ENCODE measurements around the gene BCAS3. TPM values are rescaled to one million over a fixed set of nuclear protein-coding genes. Genes with fewer than 3 reads are reported as not detected.

BCAS3 gene
- polyA plus RNA-seq, 3 donors from 2014 or later, result 26.3 to 53.8 (median 50.1) TPM

DNA sequence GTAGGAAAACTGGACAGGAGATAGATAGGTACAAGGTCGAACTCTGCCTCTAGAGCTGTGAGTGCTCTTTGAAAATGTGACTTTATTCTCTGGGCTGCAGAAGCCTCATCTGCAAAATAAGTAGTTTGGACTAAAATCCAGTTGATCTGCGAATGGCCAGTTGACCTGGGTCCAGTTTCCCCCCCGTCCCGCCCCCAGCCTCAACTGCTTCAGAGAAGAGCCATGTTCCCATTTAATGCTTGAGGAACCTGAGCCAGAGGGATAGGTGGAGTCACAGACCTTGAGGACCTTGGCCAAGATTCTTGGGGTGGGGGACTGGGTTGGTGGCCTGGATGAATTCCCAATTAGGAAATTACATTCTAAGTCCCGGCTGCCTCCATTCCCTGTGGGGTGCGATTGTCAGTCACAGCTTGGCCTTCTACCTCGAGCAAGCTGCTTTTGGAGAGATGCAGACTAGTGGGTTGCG lies 736.0 kb downstream of the BCAS3 start:
- H3K27me3 Mint-ChIP-seq (ENCODE audit: low read depth in 3 of 3), result peaks cover 10 to 15% (median 10%) of the 10 kb centered on the region in 3 donors
- no peak overlapping the region for H3K27ac Mint-ChIP-seq
- DNase-seq, result no peak
- H3K36me3 Mint-ChIP-seq, result no peaks in the 10 kb centered on the region
- H3K4me1 Mint-ChIP-seq, result peaks cover 17 to 20% of the 10 kb centered on the region in 2 donors
- peak overlapping the region; percentile 50 to 80 (median 75) for H3K4me3 Mint-ChIP-seq
- H3K9me3 Mint-ChIP-seq, result peaks cover 0 to 3% (median 0%) of the 10 kb centered on the region in 6 donors

DNA sequence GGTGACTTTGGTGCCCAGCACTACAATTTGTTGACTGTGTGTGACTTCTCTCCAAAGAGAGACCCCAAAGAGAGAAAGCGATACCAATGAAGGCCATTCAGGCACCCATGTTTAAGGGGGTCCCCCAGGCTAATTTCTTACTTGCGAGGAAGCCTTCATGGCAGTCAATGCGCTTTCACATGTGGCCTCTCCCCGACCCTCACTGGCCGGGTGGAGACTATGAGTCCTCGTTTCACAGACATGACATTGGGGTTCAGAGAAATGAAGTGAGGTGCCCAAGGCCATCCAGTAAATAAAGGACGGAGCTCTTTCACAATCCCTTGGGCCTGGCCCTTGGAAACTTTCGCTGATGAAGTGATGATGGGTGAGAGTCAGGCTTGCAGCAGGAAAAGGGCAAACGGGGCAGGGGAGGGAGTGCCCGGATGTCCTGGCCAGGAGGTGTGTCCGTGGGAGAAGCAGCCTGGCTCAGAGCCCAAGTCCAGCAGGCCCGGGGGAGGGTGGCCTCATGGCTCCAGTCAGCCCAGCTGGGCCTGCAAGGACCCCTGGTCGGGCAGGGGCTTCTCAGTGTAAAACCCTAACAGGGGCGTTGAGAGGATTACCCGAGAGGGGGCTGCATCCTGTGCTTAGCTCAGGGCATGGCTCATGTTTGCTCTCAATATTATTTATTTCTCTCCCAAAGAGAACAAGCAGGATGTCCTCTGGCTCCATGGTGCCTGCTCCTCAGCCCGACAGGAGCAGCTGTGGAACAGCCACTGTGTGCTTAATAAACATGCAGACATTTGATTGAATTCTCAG lies 736.7 kb downstream of the BCAS3 start:
- Mint-ChIP-seq H3K4me3 (no peak overlapping the region), H3K9me3 (peaks cover 0 to 3% (median 0%) of the 10 kb centered on the region in 6 donors), H3K4me1 (peaks cover 12 to 18% of the 10 kb centered on the region in 2 donors), H3K36me3 (no peaks in the 10 kb centered on the region), H3K27me3 (ENCODE audit: low read depth in 3 of 3) (peaks cover 8 to 15% (median 11%) of the 10 kb centered on the region in 3 donors), H3K27ac (no peak overlapping the region)
- DNase-seq, result no peak

DNA sequence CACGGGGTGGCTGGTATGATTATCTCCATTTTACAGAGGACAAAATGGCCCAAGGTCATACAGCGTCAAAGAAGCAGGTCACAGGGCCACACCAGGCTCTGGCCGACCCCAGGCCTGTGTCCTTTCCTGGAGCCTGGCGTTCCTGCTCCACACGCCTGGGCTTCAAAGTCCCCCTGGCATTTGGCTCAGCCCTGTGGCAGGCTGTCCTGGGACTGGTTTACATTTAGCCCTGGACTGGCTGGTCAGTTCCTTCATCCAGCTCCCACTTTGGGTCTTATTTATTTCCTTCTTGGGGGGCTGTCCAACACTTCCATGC lies 737.2 kb downstream of the BCAS3 start:
- Mint-ChIP-seq H3K9me3 (peaks cover 0 to 3% (median 0%) of the 10 kb centered on the region in 6 donors), H3K27me3 (ENCODE audit: low read depth in 3 of 3) (peaks cover 7 to 13% (median 9%) of the 10 kb centered on the region in 3 donors), H3K27ac (no peak overlapping the region), H3K36me3 (no peaks in the 10 kb centered on the region), H3K4me3 (no peak overlapping the region), H3K4me1 (peaks cover 9 to 16% of the 10 kb centered on the region in 2 donors)
- no peak for DNase-seq

DNA sequence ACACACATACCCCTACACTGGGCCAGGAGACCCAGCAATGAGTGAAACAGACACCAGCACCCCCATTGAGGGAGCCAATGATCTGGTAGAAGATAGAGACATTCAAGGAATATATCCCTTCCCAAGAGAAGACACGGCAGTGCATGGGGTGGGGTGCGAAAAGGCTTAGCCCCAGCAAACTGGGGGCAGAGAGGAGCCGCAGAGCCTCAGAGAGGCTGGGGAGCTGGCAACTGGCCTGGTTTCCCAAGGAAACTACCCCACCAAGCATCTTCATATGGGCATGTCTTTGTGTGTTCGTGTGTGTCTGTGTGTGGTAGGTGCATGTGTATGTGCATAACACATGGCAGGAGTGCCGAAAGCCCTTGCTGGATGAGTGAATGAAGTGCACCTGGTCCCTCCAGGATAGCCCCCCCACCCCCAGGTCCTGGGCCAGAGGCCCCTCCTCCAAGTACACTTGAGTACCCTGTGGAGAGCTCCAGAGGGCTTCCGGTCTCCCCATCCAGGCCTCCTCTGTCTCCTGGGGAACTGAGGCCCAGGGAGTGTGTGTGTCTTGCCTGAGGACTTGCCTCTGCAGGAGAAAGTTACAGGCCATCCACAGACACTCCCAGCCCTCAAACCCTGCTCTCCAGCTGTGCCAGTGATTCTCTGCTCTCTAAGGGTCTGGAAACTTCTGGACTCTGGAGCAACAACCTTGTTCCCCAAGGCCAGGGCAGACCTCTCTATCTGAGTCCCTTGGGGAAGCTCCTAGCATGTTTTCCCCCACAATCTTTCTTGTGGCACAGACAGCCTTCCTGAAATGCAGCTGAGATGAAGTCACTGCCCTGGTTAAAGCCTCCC lies 737.9 kb downstream of the BCAS3 start:
- Mint-ChIP-seq H3K36me3 (no peaks in the 10 kb centered on the region), H3K27ac (no peak overlapping the region), H3K27me3 (ENCODE audit: low read depth in 3 of 3) (peaks cover 5 to 7% (median 6%) of the 10 kb centered on the region in 3 donors), H3K4me3 (peak overlapping the region in 1 of 5 donors; percentile 29), H3K4me1 (peaks cover 2 to 11% of the 10 kb centered on the region in 2 donors), H3K9me3 (no peaks in the 10 kb centered on the region)
- DNase-seq, result no peak

DNA sequence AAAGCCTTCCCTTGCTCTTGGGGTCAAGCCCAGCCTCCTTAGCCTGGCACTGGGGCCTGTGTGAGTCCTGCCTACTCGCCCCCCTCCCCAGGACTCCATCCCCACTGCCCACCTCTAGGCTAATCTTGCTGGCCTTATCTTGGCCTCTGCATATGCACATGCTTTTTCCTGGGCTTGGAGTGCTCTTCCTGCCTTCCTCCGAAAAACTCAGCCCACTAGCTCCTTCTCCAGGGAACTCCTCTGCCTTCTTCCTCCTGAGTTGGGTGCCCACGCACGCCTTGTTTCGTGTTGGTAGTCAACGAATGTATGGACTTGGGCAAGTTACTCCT lies 738.5 kb downstream of the BCAS3 start:
- Mint-ChIP-seq H3K27me3 (ENCODE audit: low read depth in 3 of 3) (peaks cover 5 to 7% (median 6%) of the 10 kb centered on the region in 3 donors), H3K36me3 (no peaks in the 10 kb centered on the region), H3K27ac (no peak overlapping the region), H3K9me3 (no peaks in the 10 kb centered on the region), H3K4me1 (peaks cover 0 to 10% of the 10 kb centered on the region in 2 donors), H3K4me3 (no peak overlapping the region)
- DNase-seq, result no peak

DNA sequence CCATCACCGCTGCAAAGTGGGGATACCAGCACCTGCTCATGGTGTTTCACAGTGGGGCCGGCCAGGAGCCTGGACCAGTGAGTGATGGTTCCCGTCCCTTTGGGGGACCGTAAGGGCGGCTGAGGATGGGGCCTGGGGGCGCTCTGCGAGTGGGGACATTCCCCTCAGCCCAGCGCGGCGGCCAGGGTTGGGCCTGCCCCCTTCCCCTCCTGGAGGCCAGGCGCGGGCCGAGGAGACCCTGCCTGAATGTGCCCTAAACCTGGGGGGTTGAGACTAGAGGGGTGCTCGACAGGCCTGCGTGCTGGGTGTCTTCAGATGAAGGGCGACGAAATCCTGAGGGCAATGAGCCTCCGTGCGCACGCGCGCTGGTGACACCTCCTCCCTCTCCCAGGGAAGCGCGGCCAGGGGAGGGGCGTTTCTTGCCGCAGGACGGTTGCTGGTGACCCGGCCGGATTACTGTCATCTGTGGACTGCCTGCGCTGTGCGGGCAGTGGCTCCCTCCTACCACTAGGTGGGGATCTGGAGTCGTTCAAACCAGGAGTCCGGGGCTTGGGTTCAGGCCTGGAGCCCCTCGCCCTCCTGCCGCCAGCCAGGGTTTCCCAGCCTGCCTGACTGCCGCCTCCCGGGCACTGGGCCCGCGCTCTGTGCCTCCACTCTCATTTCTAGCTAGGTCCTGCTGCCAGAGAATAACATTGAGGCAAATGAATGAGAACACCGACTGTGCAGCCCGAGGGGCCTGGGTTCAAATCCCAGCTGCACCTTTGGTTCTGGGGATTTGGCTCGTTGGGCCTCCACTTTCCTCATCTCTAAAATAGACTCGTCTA lies 739.1 kb downstream of the BCAS3 start:
- H3K36me3 Mint-ChIP-seq, result no peaks in the 10 kb centered on the region
- DNase-seq, result peak; percentile 37 to 50 (median 47)
- no peak overlapping the region for H3K27ac Mint-ChIP-seq
- H3K4me3 Mint-ChIP-seq, result no peak overlapping the region
- no peaks in the 10 kb centered on the region for H3K9me3 Mint-ChIP-seq
- peaks cover 3 to 8% (median 4%) of the 10 kb centered on the region in 3 donors for H3K27me3 Mint-ChIP-seq (ENCODE audit: low read depth in 3 of 3)
- peaks cover 0 to 10% of the 10 kb centered on the region in 2 donors for H3K4me1 Mint-ChIP-seq

DNA sequence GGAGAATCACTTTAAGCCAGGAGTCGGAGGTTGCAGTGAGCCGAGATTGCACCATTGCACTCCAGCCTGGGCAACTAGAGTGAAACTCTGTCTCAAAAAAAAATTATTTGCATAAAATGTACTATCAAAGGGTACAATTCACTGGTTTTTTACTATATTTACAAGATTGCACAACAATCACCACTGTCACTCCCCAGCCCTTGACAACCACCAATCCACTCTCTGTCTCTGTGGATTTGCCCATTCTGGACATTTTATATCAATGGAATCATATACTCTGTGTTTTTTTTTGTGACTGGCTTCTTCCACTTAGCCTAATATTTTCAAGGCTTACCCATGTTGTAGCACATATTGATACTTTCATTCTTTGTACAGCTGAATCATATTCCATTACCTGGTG lies 740.8 kb downstream of the BCAS3 start:
- H3K4me3 Mint-ChIP-seq, result no peak overlapping the region
- no peak for DNase-seq
- no peak overlapping the region for H3K27ac Mint-ChIP-seq
- H3K36me3 Mint-ChIP-seq, result no peaks in the 10 kb centered on the region
- H3K9me3 Mint-ChIP-seq, result peaks cover 0 to 2% (median 0%) of the 10 kb centered on the region in 6 donors
- H3K27me3 Mint-ChIP-seq (ENCODE audit: low read depth in 3 of 3), result peaks cover 3 to 11% (median 8%) of the 10 kb centered on the region in 3 donors
- H3K4me1 Mint-ChIP-seq, result peaks cover 0 to 6% of the 10 kb centered on the region in 2 donors

DNA sequence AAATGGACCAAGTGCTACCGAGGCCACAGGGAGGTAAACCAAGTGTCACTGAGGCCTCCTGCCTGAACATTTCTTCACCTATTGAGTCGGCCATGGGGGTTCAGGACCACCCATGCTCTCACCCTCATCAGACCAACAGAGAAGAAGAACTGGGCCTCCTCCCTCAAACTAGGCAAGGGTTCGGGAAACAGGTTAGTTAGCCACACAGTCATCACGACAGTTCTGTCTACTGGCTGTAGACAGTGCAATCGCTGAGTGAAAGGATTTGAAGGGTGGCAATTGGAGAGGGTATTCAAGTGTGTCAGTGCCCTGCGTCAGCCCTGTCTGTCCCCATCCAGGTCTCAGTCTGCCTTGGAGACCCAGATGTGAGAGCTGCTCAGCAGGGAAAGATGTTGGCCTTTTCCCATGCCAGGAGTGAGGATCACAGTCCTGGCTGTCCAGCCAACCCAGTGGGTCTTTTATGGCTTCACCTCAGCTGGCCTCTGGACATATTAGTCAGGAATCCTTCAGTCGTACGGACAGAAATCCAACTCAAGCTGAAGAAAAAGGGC lies 741.9 kb downstream of the BCAS3 start:
- DNase-seq, result no peak
- Mint-ChIP-seq H3K27ac (no peak overlapping the region), H3K9me3 (peaks cover 0 to 2% (median 0%) of the 10 kb centered on the region in 6 donors), H3K27me3 (ENCODE audit: low read depth in 3 of 3) (peaks cover 3 to 15% (median 8%) of the 10 kb centered on the region in 3 donors), H3K4me1 (peaks cover 0 to 6% of the 10 kb centered on the region in 2 donors), H3K36me3 (no peaks in the 10 kb centered on the region), H3K4me3 (no peak overlapping the region)

DNA sequence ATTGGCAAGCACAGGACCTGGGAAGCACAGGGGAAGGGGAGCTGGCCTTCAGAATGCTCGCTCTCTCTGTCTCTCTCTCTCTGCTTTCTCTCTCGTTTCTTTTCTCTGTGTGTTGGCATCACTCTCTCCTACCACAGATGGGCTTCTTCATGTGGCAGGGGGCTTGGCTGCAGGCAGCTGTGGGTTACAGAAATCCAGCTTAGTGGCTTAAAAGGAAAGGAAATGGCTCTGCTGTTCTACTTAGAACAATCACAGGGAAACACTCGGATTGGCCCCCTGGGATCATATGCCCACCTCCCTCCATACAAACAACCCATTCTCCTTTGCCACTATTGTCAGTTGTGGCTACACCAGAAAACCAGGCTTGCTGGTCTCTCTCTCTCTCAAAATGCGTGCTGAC lies 742.4 kb downstream of the BCAS3 start:
- Mint-ChIP-seq H3K4me3 (no peak overlapping the region), H3K27me3 (ENCODE audit: low read depth in 3 of 3) (peaks cover 5 to 18% (median 8%) of the 10 kb centered on the region in 3 donors), H3K27ac (no peak overlapping the region), H3K36me3 (no peaks in the 10 kb centered on the region), H3K9me3 (peaks cover 0 to 2% (median 0%) of the 10 kb centered on the region in 6 donors), H3K4me1 (peaks cover 0 to 6% of the 10 kb centered on the region in 2 donors)
- DNase-seq, result no peak

DNA sequence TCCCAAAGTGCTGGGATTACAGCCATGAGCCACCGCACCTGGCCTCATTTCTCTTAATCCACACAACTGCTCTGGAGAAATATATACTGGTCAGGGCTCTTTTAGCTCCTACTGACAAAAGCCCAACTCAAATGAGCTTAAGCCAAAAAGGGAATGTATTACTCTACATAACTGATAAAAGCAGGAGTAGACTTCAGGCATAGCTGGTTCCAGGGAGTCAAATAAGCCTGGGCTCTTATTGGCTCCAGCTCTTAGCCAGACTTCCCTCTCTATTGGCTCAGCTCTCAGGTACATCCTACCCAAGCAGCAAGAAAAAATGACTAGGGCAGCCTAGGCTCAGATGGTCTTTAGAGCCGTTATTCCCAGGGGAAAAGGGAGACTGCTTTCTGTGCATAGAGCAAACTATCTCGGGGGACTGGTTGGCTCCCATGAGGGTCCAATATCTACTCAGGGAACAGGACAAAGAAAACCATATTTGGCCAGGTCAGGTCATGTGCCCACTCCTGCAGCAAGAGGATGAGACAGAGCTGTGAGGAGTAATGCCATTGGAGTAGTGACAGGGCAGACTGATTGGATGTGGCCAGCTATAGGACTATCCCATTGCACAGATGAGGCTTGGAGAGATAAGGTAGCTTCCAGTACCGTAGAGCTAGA lies 743.2 kb downstream of the BCAS3 start:
- Mint-ChIP-seq H3K27me3 (ENCODE audit: low read depth in 3 of 3) (peaks cover 6 to 22% (median 8%) of the 10 kb centered on the region in 3 donors), H3K9me3 (peaks cover 0 to 2% (median 0%) of the 10 kb centered on the region in 6 donors), H3K4me1 (peaks cover 0 to 6% of the 10 kb centered on the region in 2 donors), H3K36me3 (no peaks in the 10 kb centered on the region), H3K27ac (no peak overlapping the region), H3K4me3 (no peak overlapping the region)
- DNase-seq, result no peak

DNA sequence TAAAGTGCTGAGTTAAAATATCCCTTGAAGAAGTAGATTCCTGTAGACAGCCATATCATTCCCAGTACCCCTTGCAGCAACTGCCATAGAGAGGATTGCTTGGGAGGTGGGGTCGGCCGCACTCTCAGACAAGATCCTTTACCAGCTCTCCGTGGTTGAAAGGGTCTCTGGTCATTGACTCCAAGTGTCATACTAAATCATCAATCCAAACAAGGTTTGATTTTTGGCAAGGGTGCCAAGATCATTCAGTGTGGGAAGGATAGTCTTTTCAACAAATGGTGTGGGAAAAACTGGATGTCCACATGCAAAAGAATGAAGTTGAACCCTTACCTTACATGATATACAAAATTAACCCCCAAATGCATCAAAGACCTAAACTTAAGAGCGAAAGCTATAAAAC lies 743.8 kb downstream of the BCAS3 start:
- peaks cover 6 to 22% (median 8%) of the 10 kb centered on the region in 3 donors for H3K27me3 Mint-ChIP-seq (ENCODE audit: low read depth in 3 of 3)
- no peak overlapping the region for H3K27ac Mint-ChIP-seq
- peaks cover 0 to 2% (median 0%) of the 10 kb centered on the region in 6 donors for H3K9me3 Mint-ChIP-seq
- DNase-seq, result no peak
- no peaks in the 10 kb centered on the region for H3K36me3 Mint-ChIP-seq
- H3K4me1 Mint-ChIP-seq, result peaks cover 0 to 6% of the 10 kb centered on the region in 2 donors
- H3K4me3 Mint-ChIP-seq, result no peak overlapping the region

DNA sequence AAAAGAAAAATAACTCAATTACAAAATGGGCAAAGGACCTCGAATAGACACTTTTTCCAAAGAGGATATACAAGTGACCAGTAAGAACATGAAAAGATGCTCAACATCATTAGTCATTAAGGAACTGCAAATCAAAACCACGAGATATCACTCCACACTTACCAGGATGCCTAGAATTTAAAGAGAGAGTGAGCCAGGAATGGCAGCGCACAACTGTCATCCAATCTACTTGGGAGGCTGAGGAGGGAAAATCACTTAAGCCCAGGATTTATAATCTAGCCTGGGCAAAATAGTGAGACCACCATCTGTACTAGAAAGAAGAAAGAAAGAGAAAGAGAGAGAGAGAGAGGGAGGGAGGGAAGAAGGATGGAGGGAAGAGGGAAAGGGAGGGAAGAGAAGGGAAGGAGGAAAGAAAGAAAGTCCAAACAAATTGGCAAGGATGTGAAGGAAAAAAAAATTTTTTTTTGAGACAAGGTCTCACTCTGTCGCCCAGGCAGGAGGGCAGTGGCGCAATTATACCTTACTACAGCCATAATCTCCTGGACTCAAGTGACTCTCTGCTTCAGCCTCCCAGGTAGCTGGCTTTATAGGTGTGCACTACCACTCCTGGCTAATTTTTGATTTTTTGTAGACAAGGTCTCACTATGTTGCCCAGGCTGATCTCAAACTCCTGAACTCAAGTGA lies 744.6 kb downstream of the BCAS3 start:
- Mint-ChIP-seq H3K9me3 (peaks cover 0 to 2% (median 0%) of the 10 kb centered on the region in 6 donors), H3K27me3 (ENCODE audit: low read depth in 3 of 3) (peaks cover 6 to 22% (median 8%) of the 10 kb centered on the region in 3 donors), H3K27ac (no peak overlapping the region)

More for the DNA sequence above, 744.6 kb downstream of the BCAS3 start:
- peaks cover 0 to 2% of the 10 kb centered on the region in 2 donors for H3K4me1 Mint-ChIP-seq
- H3K36me3 Mint-ChIP-seq, result no peaks in the 10 kb centered on the region
- H3K4me3 Mint-ChIP-seq, result no peak overlapping the region
- no peak for DNase-seq

Data from immature natural killer cell (primary cell).